Liver (tissue), 9 donors: ENCODE measurements around the gene PCNT. TPM values are rescaled to one million over a fixed set of nuclear protein-coding genes. Genes with fewer than 3 reads are reported as not detected.

Experiments used
- DNase-seq: peaks from one replicate; pipeline ENCODE4 v3.0.0-alpha.2; 2017; ENCODE audit warnings: low spot score
- H3K27ac ChIP-seq, 2 donors: one replicate each; pipeline ENCODE4 v1.7.0; 2013; ENCODE audit warnings: inconsistent platforms in 2 of 2, low read length in 2 of 2, control low read depth in 1 of 2, low read depth in 1 of 2, mild to moderate bottlenecking in 1 of 2
- H3K27me3 ChIP-seq, 4 donors: one replicate each; pipeline versions ENCODE4 v1.6.1 to v1.7.0; 2013; ENCODE audit warnings: low read length in 3 of 4, inconsistent platforms in 1 of 4, mild to moderate bottlenecking in 1 of 4, moderate library complexity in 1 of 4; ENCODE audit not compliant: control insufficient read depth in 4 of 4, insufficient read depth in 4 of 4
- H3K36me3 ChIP-seq, 4 donors: one replicate each; pipeline versions ENCODE4 v1.6.1 to v1.7.0; 2013; ENCODE audit warnings: low read length in 3 of 4, mild to moderate bottlenecking in 3 of 4, low read depth in 1 of 4, moderate library complexity in 1 of 4; ENCODE audit not compliant: control insufficient read depth in 4 of 4, insufficient read depth in 3 of 4
- H3K4me1 ChIP-seq, 4 donors: one replicate each; pipeline versions ENCODE4 v1.6.1 to v1.7.0; 2013; ENCODE audit warnings: low read length in 3 of 4, mild to moderate bottlenecking in 3 of 4, moderate library complexity in 1 of 4; ENCODE audit not compliant: control insufficient read depth in 4 of 4, insufficient read depth in 4 of 4
- H3K4me3 ChIP-seq, 3 donors: one replicate each; pipeline versions ENCODE4 v1.6.1 to v1.7.0; 2013; ENCODE audit warnings: low read length in 3 of 3, control low read depth in 1 of 3, low read depth in 1 of 3, mild to moderate bottlenecking in 1 of 3
- H3K9ac ChIP-seq, 2 donors: one replicate each; pipeline ENCODE4 v1.7.0; 2013; ENCODE audit warnings: low read length in 2 of 2, mild to moderate bottlenecking in 2 of 2, moderate library complexity in 2 of 2, control low read depth in 1 of 2, low read depth in 1 of 2
- H3K9me3 ChIP-seq, 4 donors: one replicate each; pipeline versions ENCODE4 v1.6.1 to v1.7.0; 2013; ENCODE audit warnings: low read length in 3 of 4; ENCODE audit not compliant: control insufficient read depth in 4 of 4
- EGR1 ChIP-seq, 2 donors: IDR thresholded peaks; 2 replicates each; pipeline ENCODE4 v1.6.1; 2016 to 2018; ENCODE audit warnings: antibody characterized with exemption in 2 of 2, low read depth in 2 of 2
- FOXA1 ChIP-seq: IDR thresholded peaks from 2 replicates; pipeline ENCODE4 v1.6.1; 2016; ENCODE audit warnings: antibody characterized with exemption
- FOXA2 ChIP-seq: IDR thresholded peaks from 2 replicates; pipeline ENCODE4 v1.6.1; 2016; ENCODE audit warnings: antibody characterized with exemption
- GABPA ChIP-seq, 2 donors: IDR thresholded peaks in 1 of 2; conservative IDR thresholded peaks in 1 of 2; 2 replicates each; pipeline ENCODE4 v1.6.1; 2016; ENCODE audit warnings: antibody characterized with exemption in 2 of 2, mild to moderate bottlenecking in 1 of 2, moderate library complexity in 1 of 2
- HNF4A ChIP-seq, 2 donors: conservative IDR thresholded peaks; 2 replicates each; pipeline ENCODE4 v1.6.1; 2016; ENCODE audit warnings: antibody characterized with exemption in 2 of 2, mild to moderate bottlenecking in 2 of 2
- HNF4G ChIP-seq: IDR thresholded peaks from 2 replicates; pipeline ENCODE4 v1.6.1; 2016; ENCODE audit warnings: antibody characterized with exemption
- SP1 ChIP-seq: IDR thresholded peaks from 2 replicates; pipeline ENCODE4 v1.6.1; 2018; ENCODE audit warnings: antibody characterized with exemption, mild to moderate bottlenecking
- TAF1 ChIP-seq: conservative IDR thresholded peaks from 2 replicates; pipeline ENCODE4 v1.6.1; 2016; ENCODE audit warnings: antibody characterized with exemption, mild to moderate bottlenecking
- YY1 ChIP-seq: IDR thresholded peaks from 2 replicates; pipeline ENCODE4 v1.6.1; 2016; ENCODE audit warnings: antibody characterized with exemption, mild to moderate bottlenecking
- WGBS: extraction: QIAGEN DNeasy Blood & Tissue Kit; methylation state at CpG from one replicate; pipeline ENCODE4 v1.1.7; 2013; 5-methylcytosine and 5-hydroxymethylcytosine counted together
- polyA plus RNA-seq, 2 donors: library from polyadenylated mRNA; stranded (reverse) in 1 of 2; unstranded in 1 of 2; fragments of 200-250 nt in 1 of 2; fragments of >200 nt in 1 of 2; fragmentation: Nextera tagmentation in 1 of 2; extraction: Ambion mirVana in 1 of 2; gene quantifications; one replicate each; pipeline versions ENCODE4 v1.2.1 to v1.2.3, GENCODE V29; 2013 to 2015
- total RNA-seq, 2 donors: library from RNA; depleted of rRNA; stranded (reverse); fragments of >200 nt; gene quantifications; one replicate each; pipeline ENCODE4 v1.2.3, GENCODE V29; 2014
- TF ChIP-seq, protein P1 (sequence below): fragments of 150-350 bp; IDR thresholded peaks from 2 replicates; pipeline ENCODE4 v1.5.1; 2017; ENCODE audit warnings: improper control_type of control experiment, low read depth, low read length; ENCODE audit not compliant: missing input control
- TF ChIP-seq, protein P2 (sequence below): IDR thresholded peaks from 2 replicates; pipeline ENCODE4 v1.6.1; 2016; ENCODE audit warnings: antibody characterized with exemption
- TF ChIP-seq, protein P3 (sequence below): IDR thresholded peaks from 2 replicates; pipeline ENCODE4 v1.6.1; 2016; ENCODE audit warnings: antibody characterized with exemption
- TF ChIP-seq, protein P4 (sequence below): IDR thresholded peaks from 2 replicates; pipeline ENCODE4 v1.6.1; 2016; ENCODE audit warnings: antibody characterized with exemption, mild to moderate bottlenecking
- donor health status: healthy.
- donor health status: healthy.
- donor health status: healthy.
- donor health status: healthy.
- donor health status: healthy.

Gene PCNT
- total and polyA plus RNA-seq, 4 donors = 6.7 to 36.8 (median 15.2) TPM

DNA sequence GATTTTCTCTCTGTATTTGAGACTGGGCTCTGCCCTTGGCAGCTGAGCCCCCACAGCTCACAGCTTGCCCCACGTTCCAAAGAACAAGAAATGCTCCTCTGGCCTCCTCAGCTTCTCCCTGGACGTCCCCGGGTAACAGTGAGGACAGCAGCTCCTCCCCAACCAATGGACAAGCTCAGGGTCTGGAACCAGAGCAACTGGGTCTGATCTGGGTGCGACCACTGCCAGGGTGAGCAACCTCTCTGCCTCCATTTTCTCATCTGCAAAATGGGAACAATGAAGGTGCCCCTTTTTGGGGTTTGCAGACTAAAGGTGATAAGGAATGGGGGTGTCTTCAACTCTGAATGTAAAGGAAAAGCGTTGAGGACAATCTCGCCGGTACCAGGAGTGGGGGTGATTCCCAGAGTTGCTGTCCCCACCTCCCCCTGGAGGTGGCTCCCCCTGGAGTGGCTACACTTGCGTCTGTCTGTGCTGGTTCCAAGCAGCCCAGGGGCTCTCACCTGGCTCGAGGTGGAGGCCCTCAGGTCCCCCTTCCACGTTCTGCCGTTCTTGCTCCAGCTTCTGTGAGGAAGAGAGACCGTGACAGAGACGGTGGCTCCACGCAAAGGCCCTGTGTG, 7.1 kb upstream of the PCNT start (continued):
- TF ChIP-seq, protein P1, sequence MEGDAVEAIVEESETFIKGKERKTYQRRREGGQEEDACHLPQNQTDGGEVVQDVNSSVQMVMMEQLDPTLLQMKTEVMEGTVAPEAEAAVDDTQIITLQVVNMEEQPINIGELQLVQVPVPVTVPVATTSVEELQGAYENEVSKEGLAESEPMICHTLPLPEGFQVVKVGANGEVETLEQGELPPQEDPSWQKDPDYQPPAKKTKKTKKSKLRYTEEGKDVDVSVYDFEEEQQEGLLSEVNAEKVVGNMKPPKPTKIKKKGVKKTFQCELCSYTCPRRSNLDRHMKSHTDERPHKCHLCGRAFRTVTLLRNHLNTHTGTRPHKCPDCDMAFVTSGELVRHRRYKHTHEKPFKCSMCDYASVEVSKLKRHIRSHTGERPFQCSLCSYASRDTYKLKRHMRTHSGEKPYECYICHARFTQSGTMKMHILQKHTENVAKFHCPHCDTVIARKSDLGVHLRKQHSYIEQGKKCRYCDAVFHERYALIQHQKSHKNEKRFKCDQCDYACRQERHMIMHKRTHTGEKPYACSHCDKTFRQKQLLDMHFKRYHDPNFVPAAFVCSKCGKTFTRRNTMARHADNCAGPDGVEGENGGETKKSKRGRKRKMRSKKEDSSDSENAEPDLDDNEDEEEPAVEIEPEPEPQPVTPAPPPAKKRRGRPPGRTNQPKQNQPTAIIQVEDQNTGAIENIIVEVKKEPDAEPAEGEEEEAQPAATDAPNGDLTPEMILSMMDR = no peak
- TF ChIP-seq EGR1 (IDR thresholded peaks at IDR 0.05; ENCODE audit: low read depth in 2 of 2) (no peak), FOXA1 (no peak)

DNA sequence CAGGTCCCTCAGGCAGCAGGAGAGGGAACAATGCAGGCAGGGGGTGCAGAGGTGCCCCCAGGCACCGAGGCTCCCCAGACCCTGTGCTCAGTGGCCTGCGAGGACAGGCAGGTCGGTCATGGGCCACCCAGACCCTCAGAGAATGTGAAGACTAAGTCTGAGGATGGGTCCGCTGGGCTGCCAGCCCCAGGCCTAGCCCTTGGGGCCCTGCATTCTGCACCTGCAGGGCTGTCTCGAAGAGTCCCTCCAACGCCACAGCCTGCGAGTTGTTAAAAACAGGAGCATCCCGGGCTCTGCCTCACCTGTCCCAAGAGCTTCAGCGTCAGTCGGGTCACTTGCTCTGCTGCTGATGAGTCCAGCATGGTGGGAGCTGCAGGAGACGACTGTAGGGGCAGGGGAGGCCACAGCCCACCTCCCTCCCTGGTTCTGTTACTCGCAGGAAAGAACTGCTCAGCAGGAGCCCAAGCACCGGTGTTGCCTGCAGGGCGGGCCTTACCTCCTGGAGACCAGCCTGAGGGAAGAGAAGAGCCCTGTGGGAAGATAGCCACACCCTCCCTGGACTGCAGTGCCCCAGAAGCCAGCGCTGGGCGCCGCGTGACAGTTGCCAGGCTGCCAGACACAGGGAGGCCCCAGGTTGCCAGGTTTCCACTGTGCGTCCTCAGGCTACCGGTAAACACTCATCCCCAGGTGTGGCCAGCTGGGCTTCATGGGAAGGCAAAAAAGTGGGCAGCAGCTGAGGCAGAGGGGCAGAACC, 6.1 kb upstream of the PCNT start:
- TF ChIP-seq HNF4A (conservative IDR thresholded peaks at IDR 0.05) (no peak), FOXA2 (no peak), SP1 (no peak), GABPA (IDR thresholded peaks at IDR 0.05 in 1 of 2, conservative IDR thresholded peaks at IDR 0.05 in 1 of 2) (no peak)
- TF ChIP-seq, protein P1 = no peak
- TF ChIP-seq, protein P2, sequence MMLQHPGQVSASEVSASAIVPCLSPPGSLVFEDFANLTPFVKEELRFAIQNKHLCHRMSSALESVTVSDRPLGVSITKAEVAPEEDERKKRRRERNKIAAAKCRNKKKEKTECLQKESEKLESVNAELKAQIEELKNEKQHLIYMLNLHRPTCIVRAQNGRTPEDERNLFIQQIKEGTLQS = no peak
- Histone ChIP-seq H3K36me3 (no peaks in the 10 kb centered on the region), H3K9ac (no peak overlapping the region), H3K27me3 (no peaks in the 10 kb centered on the region), H3K9me3 (no peaks in the 10 kb centered on the region), H3K4me1 (peaks cover 0 to 8% (median 8%) of the 10 kb centered on the region in 4 donors), H3K4me3 (no peak overlapping the region), H3K27ac (no peak overlapping the region)
- WGBS = 86% methylated on average over 20 of the region's 20 CpGs
- DNase-seq = no peak

- Histone ChIP-seq H3K27ac (no peak overlapping the region), H3K9ac (no peak overlapping the region), H3K4me1 (peaks cover 3 to 14% (median 14%) of the 10 kb centered on the region in 4 donors), H3K36me3 (no peaks in the 10 kb centered on the region), H3K9me3 (no peaks in the 10 kb centered on the region), H3K27me3 (no peaks in the 10 kb centered on the region), H3K4me3 (no peak overlapping the region)
- no peak for DNase-seq
- TF ChIP-seq HNF4A (conservative IDR thresholded peaks at IDR 0.05) = no peak
- TF ChIP-seq, protein P3, sequence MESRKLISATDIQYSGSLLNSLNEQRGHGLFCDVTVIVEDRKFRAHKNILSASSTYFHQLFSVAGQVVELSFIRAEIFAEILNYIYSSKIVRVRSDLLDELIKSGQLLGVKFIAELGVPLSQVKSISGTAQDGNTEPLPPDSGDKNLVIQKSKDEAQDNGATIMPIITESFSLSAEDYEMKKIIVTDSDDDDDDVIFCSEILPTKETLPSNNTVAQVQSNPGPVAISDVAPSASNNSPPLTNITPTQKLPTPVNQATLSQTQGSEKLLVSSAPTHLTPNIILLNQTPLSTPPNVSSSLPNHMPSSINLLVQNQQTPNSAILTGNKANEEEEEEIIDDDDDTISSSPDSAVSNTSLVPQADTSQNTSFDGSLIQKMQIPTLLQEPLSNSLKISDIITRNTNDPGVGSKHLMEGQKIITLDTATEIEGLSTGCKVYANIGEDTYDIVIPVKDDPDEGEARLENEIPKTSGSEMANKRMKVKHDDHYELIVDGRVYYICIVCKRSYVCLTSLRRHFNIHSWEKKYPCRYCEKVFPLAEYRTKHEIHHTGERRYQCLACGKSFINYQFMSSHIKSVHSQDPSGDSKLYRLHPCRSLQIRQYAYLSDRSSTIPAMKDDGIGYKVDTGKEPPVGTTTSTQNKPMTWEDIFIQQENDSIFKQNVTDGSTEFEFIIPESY = no peak
- TF ChIP-seq HNF4G = no peak
- TF ChIP-seq, protein P1 = no peak
- no peak for TF ChIP-seq YY1
- no peak for TF ChIP-seq TAF1
- TF ChIP-seq, protein P4, sequence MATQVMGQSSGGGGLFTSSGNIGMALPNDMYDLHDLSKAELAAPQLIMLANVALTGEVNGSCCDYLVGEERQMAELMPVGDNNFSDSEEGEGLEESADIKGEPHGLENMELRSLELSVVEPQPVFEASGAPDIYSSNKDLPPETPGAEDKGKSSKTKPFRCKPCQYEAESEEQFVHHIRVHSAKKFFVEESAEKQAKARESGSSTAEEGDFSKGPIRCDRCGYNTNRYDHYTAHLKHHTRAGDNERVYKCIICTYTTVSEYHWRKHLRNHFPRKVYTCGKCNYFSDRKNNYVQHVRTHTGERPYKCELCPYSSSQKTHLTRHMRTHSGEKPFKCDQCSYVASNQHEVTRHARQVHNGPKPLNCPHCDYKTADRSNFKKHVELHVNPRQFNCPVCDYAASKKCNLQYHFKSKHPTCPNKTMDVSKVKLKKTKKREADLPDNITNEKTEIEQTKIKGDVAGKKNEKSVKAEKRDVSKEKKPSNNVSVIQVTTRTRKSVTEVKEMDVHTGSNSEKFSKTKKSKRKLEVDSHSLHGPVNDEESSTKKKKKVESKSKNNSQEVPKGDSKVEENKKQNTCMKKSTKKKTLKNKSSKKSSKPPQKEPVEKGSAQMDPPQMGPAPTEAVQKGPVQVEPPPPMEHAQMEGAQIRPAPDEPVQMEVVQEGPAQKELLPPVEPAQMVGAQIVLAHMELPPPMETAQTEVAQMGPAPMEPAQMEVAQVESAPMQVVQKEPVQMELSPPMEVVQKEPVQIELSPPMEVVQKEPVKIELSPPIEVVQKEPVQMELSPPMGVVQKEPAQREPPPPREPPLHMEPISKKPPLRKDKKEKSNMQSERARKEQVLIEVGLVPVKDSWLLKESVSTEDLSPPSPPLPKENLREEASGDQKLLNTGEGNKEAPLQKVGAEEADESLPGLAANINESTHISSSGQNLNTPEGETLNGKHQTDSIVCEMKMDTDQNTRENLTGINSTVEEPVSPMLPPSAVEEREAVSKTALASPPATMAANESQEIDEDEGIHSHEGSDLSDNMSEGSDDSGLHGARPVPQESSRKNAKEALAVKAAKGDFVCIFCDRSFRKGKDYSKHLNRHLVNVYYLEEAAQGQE = no peak
- WGBS = 93% methylated on average over 4 of the region's 4 CpGs
Measured at GRCh38 chr21:46318464-46318845, 5.5 kb upstream of the PCNT start.
